Vagina (tissue), 2 donors: Measurements from ENCODE around the gene PACS1. TPM values are rescaled to one million over a fixed set of nuclear protein-coding genes. Genes with fewer than 3 reads are reported as not detected.

Experiments used
- DNase-seq, 2 donors: peaks; one replicate each; pipeline ENCODE4 v3.0.0-alpha.2; 2017; ENCODE audit errors: extremely low spot score in 2 of 2
- H3K27ac ChIP-seq: fragments of 200-600 bp; sonication (generic); one replicate; pipeline ENCODE4 v1.5.1; 2019
- H3K27me3 ChIP-seq: fragments of 200-600 bp; sonication (generic); one replicate; pipeline ENCODE4 v1.5.1; 2019
- H3K36me3 ChIP-seq, 2 donors: fragments of 200-600 bp; sonication (generic); one replicate each; pipeline ENCODE4 v1.5.1; 2017 to 2019
- H3K4me1 ChIP-seq: fragments of 200-600 bp; sonication (generic); one replicate; pipeline ENCODE4 v1.5.1; 2019
- H3K4me3 ChIP-seq, 2 donors: fragments of 200-600 bp; sonication (generic); 1 replicate in 1 of 2; 2 replicates in 1 of 2; pipeline ENCODE4 v1.5.1; 2016 to 2019
- H3K9me3 ChIP-seq: fragments of 200-600 bp; sonication (generic); one replicate; pipeline ENCODE4 v1.5.1; 2019
- CTCF ChIP-seq, 3 experiments: fragments of 450-650 bp in 2 of 3; fragments of 200-600 bp in 1 of 3; sonication (generic) in 1 of 3; IDR thresholded peaks; one replicate each; pipeline ENCODE4 v1.5.1; 2017 to 2019; ENCODE audit warnings: antibody characterized with exemption in 3 of 3, mild to moderate bottlenecking in 2 of 3, moderate library complexity in 2 of 3
- POLR2A ChIP-seq, 2 donors: fragments of 450-650 bp; IDR thresholded peaks; one replicate each; pipeline ENCODE4 v1.6.1; 2017; ENCODE audit warnings: antibody characterized with exemption in 2 of 2, mild to moderate bottlenecking in 2 of 2, moderate library complexity in 2 of 2
- POLR2AphosphoS5 ChIP-seq, 2 donors: sonication (generic); formaldehyde crosslinking; IDR thresholded peaks; one replicate each; pipeline ENCODE4 v1.9.0; 2017; ENCODE audit warnings: antibody characterized with exemption in 2 of 2, mild to moderate bottlenecking in 2 of 2, low read depth in 1 of 2; ENCODE audit not compliant: insufficient read depth in 1 of 2
- intact Hi-C: fragments of 100-400 bp; cut with DNase I; formaldehyde crosslinking; loops from one replicate; pipeline ENCODE4 v1.15.1; 2023
- total RNA-seq: library from RNA; depleted of rRNA; stranded (reverse); fragments of >200 nt; gene quantifications from one replicate; pipeline ENCODE4 v1.2.3, GENCODE V29; 2016

Gene PACS1
- total RNA-seq, 1 donor from 2014 or later, result 66.0 TPM

GRCh38 chr11:66277471-66278362 lies 207.6 kb downstream of the PACS1 start, which contains the start of gene CNIH2:
Gene CNIH2, plus strand, starts transcription at chr11:66278175. Its CDS starts 282 bp downstream, at chr11:66278457.
- Histone ChIP-seq H3K36me3 (peaks cover 0 to 38% of the 10 kb centered on the region in 2 donors), H3K4me3 (peak within 1 kb of the TSS; percentile 33 to 50), H3K27me3 (no peaks in the 10 kb centered on the region), H3K4me1 (peaks cover 37% of the 10 kb centered on the region), H3K9me3 (no peaks in the 10 kb centered on the region), H3K27ac (peak within 1 kb of the TSS; percentile 56)
- DNase-seq, result no peak
- intact Hi-C loops, result no loop called here
- TF ChIP-seq POLR2AphosphoS5 (IDR thresholded peaks at IDR 0.05; ENCODE audit: insufficient read depth in 1 of 2, low read depth in 1 of 2) (peak in 1 of 2 donors; percentile 11), CTCF (IDR thresholded peaks at IDR 0.05) (no peak)

GRCh38 chr11:66278363-66279091 lies 208.5 kb downstream of the PACS1 start:
- H3K4me3 ChIP-seq, result peak overlapping the region; percentile 10 to 50
- no peaks in the 10 kb centered on the region for H3K27me3 ChIP-seq
- TF ChIP-seq POLR2AphosphoS5 (IDR thresholded peaks at IDR 0.05; ENCODE audit: insufficient read depth in 1 of 2, low read depth in 1 of 2), result no peak
- TF ChIP-seq POLR2A (IDR thresholded peaks at IDR 0.05), result no peak
- TF ChIP-seq CTCF (IDR thresholded peaks at IDR 0.05), result no peak
- no peaks in the 10 kb centered on the region for H3K9me3 ChIP-seq
- H3K36me3 ChIP-seq, result peaks cover 0 to 30% of the 10 kb centered on the region in 2 donors
- intact Hi-C loops, result no loop called here
- no peak overlapping the region for H3K27ac ChIP-seq
- peaks cover 36% of the 10 kb centered on the region for H3K4me1 ChIP-seq
- no peak for DNase-seq

GRCh38 chr11:66279092-66279734 lies 209.1 kb downstream of the PACS1 start:
- no peaks in the 10 kb centered on the region for H3K27me3 ChIP-seq
- intact Hi-C loops, result no loop called here
- peaks cover 0 to 23% of the 10 kb centered on the region in 2 donors for H3K36me3 ChIP-seq
- peaks cover 30% of the 10 kb centered on the region for H3K4me1 ChIP-seq
- no peak for TF ChIP-seq POLR2AphosphoS5 (IDR thresholded peaks at IDR 0.05; ENCODE audit: insufficient read depth in 1 of 2, low read depth in 1 of 2)
- no peak for TF ChIP-seq POLR2A (IDR thresholded peaks at IDR 0.05)
- no peak for TF ChIP-seq CTCF (IDR thresholded peaks at IDR 0.05)
- DNase-seq, result no peak
- H3K27ac ChIP-seq, result no peak overlapping the region
- H3K9me3 ChIP-seq, result no peaks in the 10 kb centered on the region
- no peak overlapping the region for H3K4me3 ChIP-seq

- Histone ChIP-seq H3K9me3 (no peaks in the 10 kb centered on the region), H3K27me3 (no peaks in the 10 kb centered on the region), H3K4me1 (peaks cover 28% of the 10 kb centered on the region), H3K27ac (no peak overlapping the region), H3K36me3 (peaks cover 0 to 11% of the 10 kb centered on the region in 2 donors), H3K4me3 (no peak overlapping the region)
- TF ChIP-seq CTCF (IDR thresholded peaks at IDR 0.05), result no peak
- intact Hi-C loops, result loop anchor here (10.0 kb wide), 1 partner anchor 56 kb away; no protein-coding TSS in a partner anchor
- no peak for DNase-seq
Observed at GRCh38 chr11:66280428-66280827, 210.4 kb downstream of the PACS1 start.
